GM12878 (cell line): Measurements from ENCODE around the gene ANKHD1. TPM values are rescaled to one million over a fixed set of nuclear protein-coding genes. Genes with fewer than 3 reads are reported as not detected.

Source experiments
- ATAC-seq: fragments of 200-7000 bp; cut with Tn5 transposase; 3 replicates; pipeline ENCODE4 v1.9.1; 2020; ENCODE audit warnings: mild to moderate bottlenecking, moderate library complexity
- BruUV-seq: library from RNA; stranded (reverse); fragments of 400-500 nt; replicated peaks from 2 replicates; lab custom pipeline; 2021; lab: Mats Ljungman, UMichigan
- CTCF ChIA-PET: fragments of 300-600 bp; sonication (Branson Sonifier 250); formaldehyde crosslinking; extraction: SDS; loops from one replicate; lab custom pipeline; 2021; ENCODE audit warnings: inconsistent platforms; lab: Yijun Ruan, JAX
- POLR2A ChIA-PET: fragments of 350-600 bp; formaldehyde crosslinking; extraction: SDS; loops from one replicate; lab custom pipeline; 2021; ENCODE audit warnings: inconsistent platforms; lab: Charles Lee
- RAD21 ChIA-PET: fragments of 300-600 bp; sonication (Branson Sonifier 250); formaldehyde crosslinking; loops from one replicate; lab custom pipeline; 2023; ENCODE audit warnings: antibody characterized with exemption; ENCODE audit not compliant: unreplicated experiment; lab: Charles Lee
- SMC1A ChIA-PET: fragments of 300-600 bp; sonication (Branson Sonifier 250); formaldehyde crosslinking; loops from one replicate; lab custom pipeline; 2023; ENCODE audit not compliant: unreplicated experiment, uncharacterized antibody; lab: Charles Lee
- DNase-seq: peaks from one replicate; pipeline ENCODE4 v3.0.0-alpha.2; 2011; ENCODE audit warnings: low read depth, low spot score
- FAIRE-seq: peaks from 3 replicates; lab custom pipeline; 2011; peaks lifted over from hg19 to GRCh38; lab: Jason Lieb, UNC
- H2AFZ ChIP-seq: 2 replicates; pipeline ENCODE4 v1.6.0; 2011; ENCODE audit warnings: low read depth, low read length, control low read depth; ENCODE audit not compliant: control insufficient read depth
- H3K27ac ChIP-seq: 2 replicates; pipeline ENCODE4 v1.5.1; 2011; ENCODE audit warnings: control low read depth; ENCODE audit not compliant: control insufficient read depth, insufficient read depth
- H3K27me3 ChIP-seq, 2 experiments: replicated peaks in 1 of 2; 2 replicates each; pipeline versions ENCODE4 v1.6.0 to v1.6.1; 2011; ENCODE audit warnings: low read length in 1 of 2; ENCODE audit not compliant: control insufficient read depth in 2 of 2, insufficient read depth in 2 of 2
- H3K36me3 ChIP-seq, 2 experiments: 2 replicates each; pipeline ENCODE4 v1.5.1; 2011; ENCODE audit warnings: low read length in 1 of 2; ENCODE audit not compliant: control insufficient read depth in 2 of 2, insufficient read depth in 2 of 2
- H3K4me1 ChIP-seq: 2 replicates; pipeline ENCODE4 v1.6.1; 2011; ENCODE audit warnings: mild to moderate bottlenecking, low read length, moderate library complexity, mixed read lengths; ENCODE audit not compliant: control insufficient read depth, insufficient read depth
- H3K4me2 ChIP-seq: 2 replicates; pipeline ENCODE4 v1.6.0; 2011; ENCODE audit warnings: control low read depth; ENCODE audit not compliant: control insufficient read depth, insufficient read depth
- H3K4me3 ChIP-seq: fragments of 200-600 bp; sonication (generic); 2 replicates; pipeline ENCODE4 v1.5.1; 2016
- H3K79me2 ChIP-seq: 2 replicates; pipeline ENCODE4 v1.6.0; 2011; ENCODE audit warnings: low read length; ENCODE audit not compliant: control insufficient read depth, insufficient read depth
- H3K9ac ChIP-seq: 2 replicates; pipeline ENCODE4 v1.8.0; 2011; ENCODE audit warnings: low read length, control low read depth, mixed read lengths; ENCODE audit not compliant: control insufficient read depth, insufficient read depth
- H3K9me3 ChIP-seq: replicated peaks from 3 replicates; pipeline ENCODE4 v1.5.1; 2011; ENCODE audit warnings: mild to moderate bottlenecking, low read length; ENCODE audit not compliant: control insufficient read depth, insufficient read depth
- H4K20me1 ChIP-seq: 2 replicates; pipeline ENCODE4 v1.6.0; 2011; ENCODE audit not compliant: control insufficient read depth, insufficient read depth
- BCL11A ChIP-seq: IDR thresholded peaks from 2 replicates; pipeline ENCODE4 v1.6.1; 2011; ENCODE audit warnings: low read depth, low read length
- CREM ChIP-seq: IDR thresholded peaks from 2 replicates; pipeline ENCODE4 v1.6.1; 2014; ENCODE audit warnings: antibody characterized with exemption, low read depth
- EGR1 ChIP-seq, 2 experiments: IDR thresholded peaks; 1 replicate in 1 of 2; 2 replicates in 1 of 2; pipeline ENCODE4 v1.6.1; 2011 to 2012; ENCODE audit warnings: low read depth in 2 of 2, low read length in 2 of 2, borderline replicate concordance in 1 of 2, mild to moderate bottlenecking in 1 of 2, moderate library complexity in 1 of 2
- HDAC2 ChIP-seq: fragments of 200-600 bp; sonication (generic); IDR thresholded peaks from 2 replicates; pipeline ENCODE4 v1.6.1; 2017
- JUNB ChIP-seq: IDR thresholded peaks from 2 replicates; pipeline ENCODE4 v1.6.1; 2016; ENCODE audit warnings: antibody characterized with exemption, mild to moderate bottlenecking
- MYC ChIP-seq: IDR thresholded peaks from 2 replicates; pipeline ENCODE4 v1.6.1; 2011; ENCODE audit warnings: mild to moderate bottlenecking, low read length, moderate library complexity, inconsistent platforms; ENCODE audit not compliant: insufficient read depth, insufficient replicate concordance, insufficient read length, severe bottlenecking
- NFYB ChIP-seq: IDR thresholded peaks from 2 replicates; pipeline ENCODE4 v1.6.1; 2011; ENCODE audit warnings: low read depth, mild to moderate bottlenecking, low read length, improper control_type of control experiment, moderate library complexity; ENCODE audit not compliant: insufficient read depth
- PBX3 ChIP-seq: IDR thresholded peaks from 2 replicates; pipeline ENCODE4 v1.6.1; 2011; ENCODE audit warnings: mild to moderate bottlenecking, low read depth, low read length, moderate library complexity; ENCODE audit not compliant: insufficient replicate concordance
- RBBP5 ChIP-seq: fragments of 200-600 bp; sonication (generic); conservative IDR thresholded peaks from 2 replicates; pipeline ENCODE4 v1.6.1; 2016
- RFX5 ChIP-seq: IDR thresholded peaks from 2 replicates; pipeline ENCODE4 v1.6.1; 2011; ENCODE audit warnings: low read depth, low read length, improper control_type of control experiment
- SPI1 ChIP-seq: IDR thresholded peaks from 2 replicates; pipeline ENCODE4 v1.6.1; 2011; ENCODE audit warnings: low read depth, mild to moderate bottlenecking, low read length, moderate library complexity, borderline replicate concordance; ENCODE audit not compliant: insufficient read depth
- SREBF1 ChIP-seq: IDR thresholded peaks from 2 replicates; pipeline ENCODE4 v1.6.1; 2012; ENCODE audit warnings: mild to moderate bottlenecking, low read length
- WGBS: methylation state at CpG from one replicate; pipeline ENCODE4 v1.1.6; 2016; ENCODE audit warnings: low lambda C conversion rate; ENCODE audit not compliant: insufficient replicate concordance, insufficient coverage; ENCODE audit errors: missing lambda C conversion rate; 5-methylcytosine and 5-hydroxymethylcytosine counted together
- in situ Hi-C: fragments of 300-500 bp; cut with MboI; formaldehyde crosslinking; loops from 9 replicates; pipeline ENCODE4 v1.14.3; 2018; ENCODE audit warnings: mixed read lengths
- intact Hi-C: fragments of 100-400 bp; cut with micrococcal nuclease; formaldehyde crosslinking; loops from one replicate; pipeline ENCODE4 v1.14.2; 2022; ENCODE audit not compliant: unreplicated experiment
- polyA plus RNA-seq, 11 experiments: library from polyadenylated mRNA; depleted of rRNA in 4 of 11; unstranded in 6 of 11; stranded (reverse) in 5 of 11; fragments of >200 nt; fragmentation: Nextera tagmentation in 4 of 11; fragmentation: Illumina TruSeq in 1 of 11; extraction: Ambion mirVana in 4 of 11; extraction: Trizol in 1 of 11; gene quantifications; 1 replicate in 1 of 11; 2 replicates in 10 of 11; pipeline versions ENCODE4 v1.2.1 to v1.2.3, GENCODE V29; 2011 to 2016; ENCODE audit warnings: inconsistent platforms in 2 of 11, missing spikeins in 2 of 11, low read depth in 1 of 11
- total RNA-seq, 4 experiments: library from RNA; depleted of rRNA in 3 of 4; stranded (reverse); fragments of >200 nt in 3 of 4; fragmentation: Illumina TruSeq in 1 of 4; extraction: Trizol in 1 of 4; gene quantifications; 2 replicates each; pipeline versions ENCODE4 v1.2.1 to v1.2.3, GENCODE V29; 2013 to 2021
- TF ChIP-seq, protein P1 (sequence below): IDR thresholded peaks from 2 replicates; pipeline ENCODE4 v1.6.1; 2012; ENCODE audit warnings: low read depth, low read length, improper control_type of control experiment

The ANKHD1 gene
- total and polyA plus RNA-seq, 10 of the 15 experiments (the other 5 are each of a cell fraction or from before 2014, with no cell fraction given) = 31.6 to 96.8 (median 74.3) TPM

DNA sequence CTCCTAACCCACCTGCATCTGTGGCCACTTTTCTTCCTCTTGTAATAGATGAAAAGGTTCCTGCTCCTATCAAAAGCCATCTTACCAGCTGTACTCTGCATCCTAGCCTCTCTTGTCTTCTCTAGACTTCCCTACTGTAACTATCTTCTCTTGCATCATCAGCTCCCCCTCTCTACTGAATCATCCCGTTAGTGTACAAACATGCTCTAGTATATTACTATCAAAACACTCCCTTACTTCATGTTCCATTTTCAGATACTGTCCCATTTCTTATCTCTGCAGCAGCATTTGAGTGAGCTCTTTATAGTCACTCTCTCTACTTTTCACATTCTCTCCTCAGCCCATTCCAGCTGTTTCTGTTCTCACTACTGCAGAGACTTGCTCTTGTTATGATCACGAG, 152.8 kb downstream of the ANKHD1 start:
- Histone ChIP-seq H3K36me3 (peaks cover 14 to 25% of the 10 kb centered on the region in 2 experiments), H3K79me2 (peaks cover 49% of the 10 kb centered on the region), H4K20me1 (no peaks in the 10 kb centered on the region), H3K4me1 (peaks cover 22% of the 10 kb centered on the region), H3K9me3 (no peaks in the 10 kb centered on the region), H3K27me3 (no peaks in the 10 kb centered on the region), H3K4me3 (peak overlapping the region; percentile 91; the same call in 1 of the 2 replicates), H3K9ac (no peak overlapping the region), H3K27ac (peak overlapping the region; percentile 16), H3K4me2 (peak overlapping the region; percentile 82), H2AFZ (no peak overlapping the region)
- ATAC-seq (no peak), FAIRE-seq (no peak), DNase-seq (no peak)
- 62% methylated on average over 2 of the region's 2 CpGs for WGBS
- TF ChIP-seq NFYB (no peak), MYC (no peak), RBBP5 (no peak), JUNB (no peak), PBX3 (no peak), BCL11A (no peak), RFX5 (no peak), SPI1 (no peak), SREBF1 (no peak), HDAC2 (no peak), EGR1 (IDR thresholded peaks at IDR 0.05; ENCODE audit: borderline replicate concordance in 1 of 2, low read depth in 2 of 2, low read length in 2 of 2) (no peak), CREM (no peak)
- TF ChIP-seq, protein P1, sequence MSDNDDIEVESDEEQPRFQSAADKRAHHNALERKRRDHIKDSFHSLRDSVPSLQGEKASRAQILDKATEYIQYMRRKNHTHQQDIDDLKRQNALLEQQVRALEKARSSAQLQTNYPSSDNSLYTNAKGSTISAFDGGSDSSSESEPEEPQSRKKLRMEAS = no peak
- BruUV-seq = no TSS peak
- intact Hi-C loops = loop anchor here (5.0 kb wide), 1 partner anchor 152 kb away; the partner anchor contains the start of gene ANKHD1
- POLR2A ChIA-PET = no interaction called here
- SMC1A ChIA-PET = interaction anchor here (0.6 to 1.0 kb wide), 3 partner anchors 15 to 88 kb away, joined by 3 read pairs; no protein-coding TSS in a partner anchor
- in situ Hi-C loops = no loop called here
- RAD21 ChIA-PET = interaction anchor here (1.0 to 1.8 kb wide), 2 partner anchors 9 to 15 kb away, joined by 3 to 7 read pairs; no protein-coding TSS in a partner anchor
- CTCF ChIA-PET = interaction anchor here (0.8 to 2.1 kb wide), 3 partner anchors 11 to 182 kb away, joined by 3 to 6 read pairs (median 4); no protein-coding TSS in a partner anchor
